Endothelial cell of umbilical vein (primary cell): ENCODE results near the gene SUPT3H.

ENCODE experiments used
- CTCF ChIP-seq, 2 donors: IDR thresholded peaks; 1 replicate in 1 of 2; 2 replicates in 1 of 2; pipeline ENCODE4 v1.5.1; 2011; ENCODE audit warnings: low read length in 2 of 2, mild to moderate bottlenecking in 2 of 2, moderate library complexity in 2 of 2, control low read depth in 1 of 2, inconsistent platforms in 1 of 2, low read depth in 1 of 2; ENCODE audit not compliant: insufficient read depth in 1 of 2; ENCODE audit errors: extremely low read depth in 1 of 2
- EZH2 ChIP-seq: IDR thresholded peaks from 2 replicates; pipeline ENCODE4 v1.6.1; 2012; ENCODE audit warnings: borderline replicate concordance, low read depth, mild to moderate bottlenecking, moderate library complexity, low read length, inconsistent platforms; ENCODE audit not compliant: severe bottlenecking
- FOS ChIP-seq: IDR thresholded peaks from 2 replicates; pipeline ENCODE4 v1.6.1; 2011; ENCODE audit warnings: mild to moderate bottlenecking, low read length, moderate library complexity, borderline replicate concordance; ENCODE audit not compliant: insufficient read depth
- MAX ChIP-seq: IDR thresholded peaks from 2 replicates; pipeline ENCODE4 v1.6.1; 2011; ENCODE audit not compliant: insufficient read depth, insufficient read length
- MYC ChIP-seq: IDR thresholded peaks from one replicate; pipeline ENCODE4 v1.6.1; 2011; ENCODE audit warnings: mild to moderate bottlenecking, low read depth, low read length
- POLR2A ChIP-seq: IDR thresholded peaks from 2 replicates; pipeline ENCODE4 v1.6.1; 2012; ENCODE audit warnings: low read depth, mild to moderate bottlenecking, control low read depth, low read length

- TF ChIP-seq CTCF (IDR thresholded peaks at IDR 0.05; ENCODE audit: extremely low read depth in 1 of 2, insufficient read depth in 1 of 2, low read depth in 1 of 2, low read length in 2 of 2) (no peak), MAX (no peak), FOS (no peak), MYC (no peak), EZH2 (no peak), POLR2A (no peak)
These were observed 441.9 kb downstream of the SUPT3H start for GRCh38 chr6:44935693-44936300.
